NCI-H460 (cell line): ENCODE results near the gene LSS. TPM values are rescaled to one million over a fixed set of nuclear protein-coding genes. Genes with fewer than 3 reads are reported as not detected.
"Not testable (repeated sequence)": the region's sequence is repeated elsewhere in the genome, so short reads cannot be mapped to it uniquely, and the experiment has no call there.

Experiments used
- DNase-seq: peaks from one replicate; pipeline ENCODE4 v3.0.0-alpha.2; 2016; ENCODE audit warnings: low read depth; ENCODE audit errors: extremely low read depth
- total RNA-seq: library from RNA; depleted of rRNA; stranded (reverse); fragments of >200 nt; shearing (Covaris generic); gene quantifications from 2 replicates; pipeline ENCODE4 v1.2.3, GENCODE V29; 2014

LSS gene
- total RNA-seq, 1 experiment from 2014 or later: 6.0 TPM

- no peak for DNase-seq
These were observed 21.3 kb downstream of the LSS start for GRCh38 chr21:46207006-46207919.

GRCh38 chr21:46206163-46207005 lies 22.2 kb downstream of the LSS start:
- no peak for DNase-seq

- DNase-seq: no peak
These were observed 22.8 kb downstream of the LSS start for GRCh38 chr21:46205766-46206162.

GRCh38 chr21:46205166-46205565 lies 23.4 kb downstream of the LSS start:
- DNase-seq: no peak

- DNase-seq: no peak
These were observed 25.4 kb downstream of the LSS start for GRCh38 chr21:46203203-46203600.

GRCh38 chr21:46202592-46203202 lies 25.9 kb downstream of the LSS start:
- DNase-seq: no peak

- DNase-seq: not testable (repeated sequence)
These were observed 27.4 kb downstream of the LSS start for GRCh38 chr21:46200877-46201803.

- no peak for DNase-seq
These were observed 28.9 kb downstream of the LSS start for GRCh38 chr21:46199436-46200373.

- DNase-seq: no peak
These were observed 31.8 kb downstream of the LSS start for GRCh38 chr21:46196733-46197132.

GRCh38 chr21:46195595-46196195 lies 32.9 kb downstream of the LSS start:
- no peak for DNase-seq

GRCh38 chr21:46194374-46195334 lies 33.9 kb downstream of the LSS start:
- no peak for DNase-seq

GRCh38 chr21:46193829-46194373 lies 34.7 kb downstream of the LSS start:
- DNase-seq: no peak

- DNase-seq: no peak
These were observed 36.6 kb downstream of the LSS start for GRCh38 chr21:46191686-46192575.

GRCh38 chr21:46191257-46191685 lies 37.3 kb downstream of the LSS start:
- no peak for DNase-seq

- DNase-seq: no peak
These were observed 38.0 kb downstream of the LSS start for GRCh38 chr21:46190491-46191131.
